Nephron (organoid): ENCODE data around the gene SPATA19.
A peak's percentile ranks its signal among the peaks of the same experiment; 100 is the strongest.

Experiments
- H3K27ac Mint-ChIP-seq, 3 experiments: 2 replicates each; pipeline ENCODE4 v1.8.0; 2020; ENCODE audit warnings: mixed read lengths in 3 of 3, mild to moderate bottlenecking in 2 of 3, moderate library complexity in 1 of 3
- H3K27me3 Mint-ChIP-seq: 2 replicates; pipeline ENCODE4 v1.8.0; 2021; ENCODE audit warnings: low read depth, mild to moderate bottlenecking, moderate library complexity, mixed read lengths
- H3K36me3 Mint-ChIP-seq: 2 replicates; pipeline ENCODE4 v1.8.0; 2020; ENCODE audit warnings: low read depth, mixed read lengths
- H3K4me1 Mint-ChIP-seq: 2 replicates; pipeline ENCODE4 v1.8.0; 2020; ENCODE audit warnings: mixed read lengths
- H3K4me3 Mint-ChIP-seq, 3 experiments: 2 replicates each; pipeline ENCODE4 v1.8.0; 2020; ENCODE audit warnings: mild to moderate bottlenecking in 3 of 3, mixed read lengths in 3 of 3, moderate library complexity in 2 of 3
- H3K9me3 Mint-ChIP-seq: 2 replicates; pipeline ENCODE4 v1.8.0; 2020; ENCODE audit warnings: mixed read lengths
- CTCF ChIP-seq, 3 experiments: fragments of 200-600 bp; sonication (generic); IDR thresholded peaks; one replicate each; pipeline ENCODE4 v1.5.0; 2021; ENCODE audit warnings: antibody characterized with exemption in 3 of 3; ENCODE audit not compliant: unreplicated experiment in 3 of 3

Gene SPATA19

DNA sequence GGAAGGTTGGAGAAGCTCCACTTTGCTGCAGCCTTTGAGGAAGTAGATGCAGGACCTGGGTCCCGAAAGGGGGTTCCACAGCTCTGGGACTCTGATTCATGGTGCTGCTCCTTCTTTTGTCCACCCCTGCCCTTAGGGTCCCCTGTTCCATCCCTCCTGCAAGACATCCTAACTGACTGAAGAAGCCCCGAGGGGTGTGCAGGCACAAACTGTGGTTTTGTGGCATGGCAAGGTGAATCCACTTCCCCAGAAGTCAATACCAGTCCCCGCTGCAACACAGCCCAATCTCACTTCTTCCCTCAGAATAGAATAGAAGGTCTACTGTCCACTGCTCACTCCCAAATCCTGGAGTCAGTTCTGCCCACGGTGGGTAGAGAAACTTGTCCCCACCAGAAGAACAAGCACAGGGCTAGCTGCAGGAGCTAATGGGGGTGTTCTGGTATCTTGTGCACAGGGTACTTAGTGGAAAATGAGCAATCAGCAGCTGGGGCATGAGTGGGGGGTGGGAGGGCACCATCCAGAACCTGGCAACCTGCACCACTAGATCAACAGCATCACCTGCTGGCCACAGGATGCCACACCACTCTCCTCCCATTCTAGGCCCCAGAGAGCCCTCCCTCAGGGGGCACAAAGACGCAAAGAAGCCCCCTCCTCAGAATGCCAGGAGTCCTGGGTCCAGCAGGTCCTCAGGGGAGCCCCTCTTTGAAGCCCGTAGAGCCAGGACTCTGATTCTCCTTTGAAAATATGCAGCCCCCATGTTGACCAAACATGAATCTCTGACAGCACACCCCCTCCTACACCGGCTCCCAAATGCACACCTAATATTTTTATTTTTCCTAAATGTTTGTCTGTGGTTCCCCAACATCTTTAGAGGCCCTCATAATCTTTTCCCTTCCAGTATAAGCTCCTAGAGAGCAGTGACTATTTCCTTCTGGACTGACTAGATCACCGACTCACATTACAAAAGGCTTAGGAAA, 14.1 kb downstream of the SPATA19 start:
- H3K36me3 Mint-ChIP-seq, result no peaks in the 10 kb centered on the region

GRCh38 chr11:133829566-133829965, 15.7 kb downstream of the SPATA19 start:
- no peak overlapping the region for H3K4me3 Mint-ChIP-seq
- H3K4me1 Mint-ChIP-seq, result peaks cover 6% of the 10 kb centered on the region
- no peaks in the 10 kb centered on the region for H3K36me3 Mint-ChIP-seq
- H3K27ac Mint-ChIP-seq, result no peak overlapping the region
- peaks cover 2% of the 10 kb centered on the region for H3K9me3 Mint-ChIP-seq
- no peak for TF ChIP-seq CTCF (IDR thresholded peaks at IDR 0.05; ENCODE audit: unreplicated experiment in 3 of 3)
- H3K27me3 Mint-ChIP-seq, result peaks cover 54% of the 10 kb centered on the region

More for the DNA sequence above, 14.1 kb downstream of the SPATA19 start:
- Mint-ChIP-seq H3K4me3 (no peak overlapping the region), H3K4me1 (peaks cover 10% of the 10 kb centered on the region), H3K27ac (no peak overlapping the region), H3K27me3 (peaks cover 52% of the 10 kb centered on the region), H3K9me3 (peaks cover 2% of the 10 kb centered on the region)
- TF ChIP-seq CTCF (IDR thresholded peaks at IDR 0.05; ENCODE audit: unreplicated experiment in 3 of 3), result peak; percentile 20 to 37 (median 31)

DNA sequence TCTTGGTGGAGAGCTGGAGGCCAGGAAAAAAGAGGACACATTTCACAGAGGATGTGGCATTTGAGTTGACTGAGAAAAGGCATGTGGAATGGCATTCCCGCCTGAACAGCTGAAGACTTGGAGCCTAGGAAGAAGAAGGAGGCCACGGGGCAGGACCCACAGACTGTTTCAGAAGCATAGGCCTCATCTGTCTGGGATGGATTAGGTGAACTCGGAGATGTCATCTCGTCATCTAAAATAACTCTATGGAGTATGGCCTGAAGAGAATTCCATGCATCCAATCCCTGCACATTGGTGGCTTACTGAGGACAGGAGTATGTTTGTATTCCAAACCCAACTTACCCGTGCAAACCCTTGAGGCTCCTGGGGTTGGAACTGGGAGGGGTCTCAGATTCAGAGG, 16.4 kb downstream of the SPATA19 start:
- Mint-ChIP-seq H3K27ac (no peak overlapping the region), H3K27me3 (peaks cover 54% of the 10 kb centered on the region), H3K4me3 (no peak overlapping the region), H3K4me1 (peaks cover 6% of the 10 kb centered on the region), H3K36me3 (no peaks in the 10 kb centered on the region), H3K9me3 (no peaks in the 10 kb centered on the region)
- no peak for TF ChIP-seq CTCF (IDR thresholded peaks at IDR 0.05; ENCODE audit: unreplicated experiment in 3 of 3)

DNA sequence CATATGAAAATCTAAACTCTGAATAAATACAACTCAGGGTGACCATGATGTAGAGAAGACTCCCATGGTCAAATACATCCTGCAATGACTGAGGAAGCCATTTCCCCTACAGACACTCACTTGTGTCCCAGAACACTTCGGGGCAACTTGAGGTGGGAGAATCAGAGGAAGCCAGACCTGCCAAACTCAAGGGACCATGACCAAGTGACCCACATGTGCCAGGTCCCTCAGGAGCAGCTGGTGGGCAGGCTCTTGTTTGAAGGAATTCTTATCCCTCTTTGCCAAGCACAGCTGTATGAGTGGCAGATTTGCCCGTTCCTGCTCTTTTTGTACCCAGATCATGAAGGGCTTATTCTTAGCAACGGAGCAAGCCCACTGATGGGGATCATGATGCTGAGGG, 17.8 kb downstream of the SPATA19 start:
- Mint-ChIP-seq H3K27me3 (peaks cover 60% of the 10 kb centered on the region), H3K4me3 (no peak overlapping the region), H3K36me3 (no peaks in the 10 kb centered on the region), H3K9me3 (no peaks in the 10 kb centered on the region), H3K4me1 (peaks cover 6% of the 10 kb centered on the region), H3K27ac (no peak overlapping the region)
- TF ChIP-seq CTCF (IDR thresholded peaks at IDR 0.05; ENCODE audit: unreplicated experiment in 3 of 3), result no peak

DNA sequence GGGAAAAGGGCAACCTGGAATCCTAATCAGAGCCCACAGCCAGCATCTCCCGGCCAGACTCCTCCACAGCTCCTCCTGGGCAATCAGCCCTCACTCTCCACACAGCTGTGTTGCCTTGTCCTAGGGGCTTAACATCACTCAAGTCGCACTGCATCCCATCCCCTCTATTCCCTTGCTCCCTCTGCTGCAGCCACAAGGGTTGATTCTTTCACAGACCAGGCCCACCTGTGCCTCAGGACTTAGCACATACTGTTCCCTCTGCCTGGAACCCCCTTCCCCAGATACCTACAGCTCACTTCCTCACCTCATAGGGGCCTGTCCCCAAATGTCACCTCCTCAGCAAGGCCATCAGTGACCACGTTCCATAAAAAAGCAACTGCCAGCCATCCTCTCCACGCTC, 18.4 kb downstream of the SPATA19 start:
- no peaks in the 10 kb centered on the region for H3K9me3 Mint-ChIP-seq
- peaks cover 59% of the 10 kb centered on the region for H3K27me3 Mint-ChIP-seq
- no peak overlapping the region for H3K27ac Mint-ChIP-seq
- peaks cover 5% of the 10 kb centered on the region for H3K4me1 Mint-ChIP-seq
- TF ChIP-seq CTCF (IDR thresholded peaks at IDR 0.05; ENCODE audit: unreplicated experiment in 3 of 3), result no peak
- H3K4me3 Mint-ChIP-seq, result no peak overlapping the region
- H3K36me3 Mint-ChIP-seq, result no peaks in the 10 kb centered on the region

- no peaks in the 10 kb centered on the region for H3K9me3 Mint-ChIP-seq
- no peak overlapping the region for H3K27ac Mint-ChIP-seq
- no peak for TF ChIP-seq CTCF (IDR thresholded peaks at IDR 0.05; ENCODE audit: unreplicated experiment in 3 of 3)
- H3K4me1 Mint-ChIP-seq, result no peaks in the 10 kb centered on the region
- peaks cover 61% of the 10 kb centered on the region for H3K27me3 Mint-ChIP-seq
- no peaks in the 10 kb centered on the region for H3K36me3 Mint-ChIP-seq
- no peak overlapping the region for H3K4me3 Mint-ChIP-seq
These were observed 19.6 kb downstream of the SPATA19 start for GRCh38 chr11:133825666-133826065.
